Measurements from ENCODE around the gene DLG4.

- TF ChIP-seq, protein P1, sequence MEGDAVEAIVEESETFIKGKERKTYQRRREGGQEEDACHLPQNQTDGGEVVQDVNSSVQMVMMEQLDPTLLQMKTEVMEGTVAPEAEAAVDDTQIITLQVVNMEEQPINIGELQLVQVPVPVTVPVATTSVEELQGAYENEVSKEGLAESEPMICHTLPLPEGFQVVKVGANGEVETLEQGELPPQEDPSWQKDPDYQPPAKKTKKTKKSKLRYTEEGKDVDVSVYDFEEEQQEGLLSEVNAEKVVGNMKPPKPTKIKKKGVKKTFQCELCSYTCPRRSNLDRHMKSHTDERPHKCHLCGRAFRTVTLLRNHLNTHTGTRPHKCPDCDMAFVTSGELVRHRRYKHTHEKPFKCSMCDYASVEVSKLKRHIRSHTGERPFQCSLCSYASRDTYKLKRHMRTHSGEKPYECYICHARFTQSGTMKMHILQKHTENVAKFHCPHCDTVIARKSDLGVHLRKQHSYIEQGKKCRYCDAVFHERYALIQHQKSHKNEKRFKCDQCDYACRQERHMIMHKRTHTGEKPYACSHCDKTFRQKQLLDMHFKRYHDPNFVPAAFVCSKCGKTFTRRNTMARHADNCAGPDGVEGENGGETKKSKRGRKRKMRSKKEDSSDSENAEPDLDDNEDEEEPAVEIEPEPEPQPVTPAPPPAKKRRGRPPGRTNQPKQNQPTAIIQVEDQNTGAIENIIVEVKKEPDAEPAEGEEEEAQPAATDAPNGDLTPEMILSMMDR (IDR thresholded peaks at IDR 0.05), result no peak
- TF ChIP-seq POLR2A (IDR thresholded peaks at IDR 0.05), result no peak
Observed at GRCh38 chr17:7223375-7223774, 3.7 kb upstream of the DLG4 start.

Data from Peyer's patch (tissue), 4 donors.